HEK293 (cell line): ENCODE results near the gene RBBP8.

ENCODE experiments used
- CTCF ChIA-PET: fragments of 350-600 bp; formaldehyde crosslinking; extraction: SDS; loops from one replicate; lab custom pipeline; 2021; ENCODE audit warnings: antibody characterized with exemption; lab: Yijun Ruan, JAX
- POLR2A ChIA-PET: fragments of 300-600 bp; formaldehyde crosslinking; extraction: SDS; loops from one replicate; lab custom pipeline; 2020; ENCODE audit warnings: antibody characterized with exemption, inconsistent platforms; lab: Yijun Ruan, JAX
- H3K27ac ChIP-seq: fragments of 200-500 bp; sonication (Bioruptor generic); 2 replicates; pipeline ENCODE4 v1.5.1; 2014; ENCODE audit warnings: low read depth, low read length, control low read depth, inconsistent platforms; ENCODE audit errors: extremely low read depth
- H3K36me3 ChIP-seq, 2 experiments: fragments of 200-500 bp in 1 of 2; sonication (Bioruptor generic) in 1 of 2; 1 replicate in 1 of 2; 2 replicates in 1 of 2; pipeline ENCODE4 v1.5.1; 2014 to 2017; ENCODE audit warnings: inconsistent platforms in 2 of 2, low read length in 2 of 2; ENCODE audit not compliant: control insufficient read depth in 2 of 2, insufficient read depth in 1 of 2
- H3K4me1 ChIP-seq: fragments of 200-500 bp; sonication (Bioruptor generic); 2 replicates; pipeline ENCODE4 v1.5.1; 2014; ENCODE audit warnings: mild to moderate bottlenecking, low read length, inconsistent platforms; ENCODE audit not compliant: control insufficient read depth, insufficient read depth
- H3K4me3 ChIP-seq: 2 replicates; pipeline ENCODE4 v1.5.1; 2011; ENCODE audit warnings: low read depth, mild to moderate bottlenecking, control low read depth, low read length, moderate library complexity
- H3K9me3 ChIP-seq: fragments of 200-500 bp; sonication (Bioruptor generic); 2 replicates; pipeline ENCODE4 v1.5.1; 2014; ENCODE audit warnings: low read depth, low read length, inconsistent platforms; ENCODE audit not compliant: control insufficient read depth, insufficient read depth
- GLIS2 ChIP-seq: fragments of 450-650 bp; formaldehyde crosslinking; IDR thresholded peaks from 2 replicates; pipeline ENCODE4 v1.5.1; 2016; ENCODE audit warnings: missing biosample characterization, missing genetic modification characterization
- OSR2 ChIP-seq: fragments of 450-650 bp; formaldehyde crosslinking; IDR thresholded peaks from 2 replicates; pipeline ENCODE4 v1.5.1; 2016; ENCODE audit warnings: missing biosample characterization, missing genetic modification characterization
- PRDM1 ChIP-seq: fragments of 450-650 bp; formaldehyde crosslinking; IDR thresholded peaks from 2 replicates; pipeline ENCODE4; 2016; ENCODE audit warnings: missing biosample characterization, missing genetic modification characterization
- ZEB2 ChIP-seq: fragments of 450-650 bp; formaldehyde crosslinking; IDR thresholded peaks from 2 replicates; pipeline ENCODE4 v1.5.1; 2016; ENCODE audit warnings: missing biosample characterization, missing genetic modification characterization
- ZNF114 ChIP-seq: fragments of 450-650 bp; formaldehyde crosslinking; IDR thresholded peaks from 2 replicates; pipeline ENCODE4 v1.5.0; 2017; ENCODE audit warnings: missing biosample characterization, missing genetic modification characterization
- ZNF2 ChIP-seq: fragments of 450-650 bp; formaldehyde crosslinking; IDR thresholded peaks from 2 replicates; pipeline ENCODE4 v1.5.1; 2016; ENCODE audit warnings: missing biosample characterization, missing genetic modification characterization
- ZNF266 ChIP-seq: fragments of 450-650 bp; formaldehyde crosslinking; IDR thresholded peaks from 2 replicates; pipeline ENCODE4 v1.5.1; 2016; ENCODE audit warnings: missing biosample characterization, missing genetic modification characterization, low read depth
- ZNF324 ChIP-seq: fragments of 450-650 bp; formaldehyde crosslinking; IDR thresholded peaks from 2 replicates; pipeline ENCODE4 v1.5.1; 2016; ENCODE audit warnings: missing biosample characterization, missing genetic modification characterization
- ZNF391 ChIP-seq: fragments of 450-650 bp; formaldehyde crosslinking; IDR thresholded peaks from 2 replicates; pipeline ENCODE4 v1.5.1; 2016; ENCODE audit warnings: low read depth, missing biosample characterization, missing genetic modification characterization, borderline replicate concordance
- ZNF48 ChIP-seq: fragments of 450-650 bp; formaldehyde crosslinking; IDR thresholded peaks from 2 replicates; pipeline ENCODE4 v1.5.1; 2016; ENCODE audit warnings: missing biosample characterization, missing genetic modification characterization
- ZNF548 ChIP-seq: fragments of 450-650 bp; formaldehyde crosslinking; IDR thresholded peaks from 2 replicates; pipeline ENCODE4 v1.5.1; 2016; ENCODE audit warnings: missing biosample characterization, missing genetic modification characterization
- ZNF549 ChIP-seq: fragments of 450-650 bp; IDR thresholded peaks from 2 replicates; pipeline ENCODE4 v1.5.1; 2018; ENCODE audit warnings: missing biosample characterization, missing genetic modification characterization, mild to moderate bottlenecking, inconsistent platforms, moderate library complexity
- ZNF596 ChIP-seq: fragments of 450-650 bp; IDR thresholded peaks from 2 replicates; pipeline ENCODE4 v1.5.0; 2018; ENCODE audit warnings: missing biosample characterization, mild to moderate bottlenecking, missing genetic modification characterization, moderate library complexity
- TF ChIP-seq, protein P1 (sequence below): fragments of 450-650 bp; formaldehyde crosslinking; IDR thresholded peaks from 2 replicates; pipeline ENCODE4 v1.5.1; 2016; ENCODE audit warnings: missing biosample characterization, missing genetic modification characterization
- TF ChIP-seq, protein P2 (sequence below): fragments of 450-650 bp; formaldehyde crosslinking; IDR thresholded peaks from 2 replicates; pipeline ENCODE4 v1.5.1; 2016; ENCODE audit warnings: missing biosample characterization, missing genetic modification characterization
- TF ChIP-seq, protein P3 (sequence below): fragments of 450-650 bp; formaldehyde crosslinking; IDR thresholded peaks from 2 replicates; pipeline ENCODE4 v1.5.1; 2016; ENCODE audit warnings: missing biosample characterization, missing genetic modification characterization
- TF ChIP-seq, protein P4 (sequence below): fragments of 450-650 bp; formaldehyde crosslinking; IDR thresholded peaks from 2 replicates; pipeline ENCODE4 v1.5.1; 2017; ENCODE audit warnings: missing biosample characterization, missing genetic modification characterization
- TF ChIP-seq, protein P5 (sequence below): fragments of 450-650 bp; formaldehyde crosslinking; IDR thresholded peaks from 2 replicates; pipeline ENCODE4 v1.5.1; 2016; ENCODE audit warnings: missing biosample characterization, missing genetic modification characterization
- TF ChIP-seq, protein P6 (sequence below): fragments of 450-650 bp; formaldehyde crosslinking; conservative IDR thresholded peaks from 2 replicates; pipeline ENCODE4 v1.5.1; 2016; ENCODE audit warnings: low read depth, missing biosample characterization, missing genetic modification characterization
- TF ChIP-seq, protein P7 (sequence below): fragments of 450-650 bp; formaldehyde crosslinking; IDR thresholded peaks from 2 replicates; pipeline ENCODE4 v1.5.1; 2016; ENCODE audit warnings: missing biosample characterization, missing genetic modification characterization, low read depth
- TF ChIP-seq, protein P8 (sequence below): fragments of 450-650 bp; formaldehyde crosslinking; IDR thresholded peaks from 2 replicates; pipeline ENCODE4 v1.5.1; 2016; ENCODE audit warnings: missing biosample characterization, missing genetic modification characterization

Gene RBBP8

DNA sequence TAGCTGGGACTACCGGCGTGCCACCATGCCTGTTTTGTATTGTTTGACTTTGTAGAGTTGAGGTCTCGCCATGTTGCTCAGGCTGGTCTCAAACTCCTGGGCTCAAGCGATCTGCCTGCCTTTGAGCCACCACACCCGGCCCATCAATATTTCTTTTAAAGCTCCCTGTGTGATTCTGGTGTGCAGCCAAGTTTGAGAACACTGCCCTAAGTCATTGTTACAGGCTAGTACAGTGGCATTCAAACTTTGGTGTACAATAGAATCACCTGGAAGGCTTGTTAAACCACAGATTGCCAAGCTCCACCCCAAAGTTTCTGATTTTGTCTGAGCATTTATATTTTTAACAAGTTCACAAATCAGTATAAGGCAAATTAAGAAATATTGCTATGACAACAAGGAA, 99.9 kb downstream of the RBBP8 start (continued):
- no peak for TF ChIP-seq PRDM1 (tag by site-specific recombination)
- TF ChIP-seq, protein P1, sequence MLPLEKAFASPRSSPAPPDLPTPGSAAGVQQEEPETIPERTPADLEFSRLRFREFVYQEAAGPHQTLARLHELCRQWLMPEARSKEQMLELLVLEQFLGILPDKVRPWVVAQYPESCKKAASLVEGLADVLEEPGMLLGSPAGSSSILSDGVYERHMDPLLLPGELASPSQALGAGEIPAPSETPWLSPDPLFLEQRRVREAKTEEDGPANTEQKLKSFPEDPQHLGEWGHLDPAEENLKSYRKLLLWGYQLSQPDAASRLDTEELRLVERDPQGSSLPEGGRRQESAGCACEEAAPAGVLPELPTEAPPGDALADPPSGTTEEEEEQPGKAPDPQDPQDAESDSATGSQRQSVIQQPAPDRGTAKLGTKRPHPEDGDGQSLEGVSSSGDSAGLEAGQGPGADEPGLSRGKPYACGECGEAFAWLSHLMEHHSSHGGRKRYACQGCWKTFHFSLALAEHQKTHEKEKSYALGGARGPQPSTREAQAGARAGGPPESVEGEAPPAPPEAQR (tag by site-specific recombination): no peak
- TF ChIP-seq ZNF596 (tag by site-specific recombination): no peak
- TF ChIP-seq ZNF548 (tag by site-specific recombination): no peak
- no peak for TF ChIP-seq ZNF2 (tag by site-specific recombination)
- no peak for TF ChIP-seq ZNF48 (tag by site-specific recombination)
- TF ChIP-seq, protein P2, sequence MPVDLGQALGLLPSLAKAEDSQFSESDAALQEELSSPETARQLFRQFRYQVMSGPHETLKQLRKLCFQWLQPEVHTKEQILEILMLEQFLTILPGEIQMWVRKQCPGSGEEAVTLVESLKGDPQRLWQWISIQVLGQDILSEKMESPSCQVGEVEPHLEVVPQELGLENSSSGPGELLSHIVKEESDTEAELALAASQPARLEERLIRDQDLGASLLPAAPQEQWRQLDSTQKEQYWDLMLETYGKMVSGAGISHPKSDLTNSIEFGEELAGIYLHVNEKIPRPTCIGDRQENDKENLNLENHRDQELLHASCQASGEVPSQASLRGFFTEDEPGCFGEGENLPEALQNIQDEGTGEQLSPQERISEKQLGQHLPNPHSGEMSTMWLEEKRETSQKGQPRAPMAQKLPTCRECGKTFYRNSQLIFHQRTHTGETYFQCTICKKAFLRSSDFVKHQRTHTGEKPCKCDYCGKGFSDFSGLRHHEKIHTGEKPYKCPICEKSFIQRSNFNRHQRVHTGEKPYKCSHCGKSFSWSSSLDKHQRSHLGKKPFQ (tag by site-specific recombination): no peak

DNA sequence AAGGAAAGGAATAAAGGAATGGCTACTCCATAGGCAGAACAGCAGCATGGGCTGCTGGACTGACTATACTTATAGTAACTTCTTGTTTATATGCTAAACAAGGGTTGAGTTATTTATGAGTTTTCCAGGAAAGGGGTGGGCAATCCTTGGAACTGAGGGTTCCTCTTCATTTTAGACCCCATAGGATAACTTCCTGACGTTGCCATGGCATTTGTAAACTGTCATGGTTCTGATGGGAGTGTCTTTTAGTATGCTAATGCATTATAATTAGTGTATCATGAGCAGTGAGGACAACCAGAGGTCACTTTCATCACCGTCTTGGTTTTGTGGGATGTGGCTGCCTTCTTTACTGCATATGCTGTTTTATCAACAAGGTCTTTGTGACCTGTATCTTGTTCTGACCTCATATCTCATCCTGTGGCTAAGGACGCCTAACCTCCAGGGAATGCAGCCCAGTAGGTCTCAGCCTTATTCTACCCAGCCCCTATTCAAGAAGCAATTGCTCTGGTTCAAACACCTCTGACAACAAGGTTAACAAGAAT, 103.6 kb downstream of the RBBP8 start:
- CTCF ChIA-PET: interaction anchor here (1.1 kb wide), 1 partner anchor 8 kb away, joined by 3 read pairs; no protein-coding TSS in a partner anchor
- H3K4me3 ChIP-seq: no peak overlapping the region
- TF ChIP-seq, protein P3, sequence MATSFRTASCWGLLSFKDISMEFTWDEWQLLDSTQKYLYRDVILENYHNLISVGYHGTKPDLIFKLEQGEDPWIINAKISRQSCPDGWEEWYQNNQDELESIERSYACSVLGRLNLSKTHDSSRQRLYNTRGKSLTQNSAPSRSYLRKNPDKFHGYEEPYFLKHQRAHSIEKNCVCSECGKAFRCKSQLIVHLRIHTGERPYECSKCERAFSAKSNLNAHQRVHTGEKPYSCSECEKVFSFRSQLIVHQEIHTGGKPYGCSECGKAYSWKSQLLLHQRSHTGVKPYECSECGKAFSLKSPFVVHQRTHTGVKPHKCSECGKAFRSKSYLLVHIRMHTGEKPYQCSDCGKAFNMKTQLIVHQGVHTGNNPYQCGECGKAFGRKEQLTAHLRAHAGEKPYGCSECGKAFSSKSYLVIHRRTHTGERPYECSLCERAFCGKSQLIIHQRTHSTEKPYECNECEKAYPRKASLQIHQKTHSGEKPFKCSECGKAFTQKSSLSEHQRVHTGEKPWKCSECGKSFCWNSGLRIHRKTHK (tag by site-specific recombination): no peak
- TF ChIP-seq, protein P4, sequence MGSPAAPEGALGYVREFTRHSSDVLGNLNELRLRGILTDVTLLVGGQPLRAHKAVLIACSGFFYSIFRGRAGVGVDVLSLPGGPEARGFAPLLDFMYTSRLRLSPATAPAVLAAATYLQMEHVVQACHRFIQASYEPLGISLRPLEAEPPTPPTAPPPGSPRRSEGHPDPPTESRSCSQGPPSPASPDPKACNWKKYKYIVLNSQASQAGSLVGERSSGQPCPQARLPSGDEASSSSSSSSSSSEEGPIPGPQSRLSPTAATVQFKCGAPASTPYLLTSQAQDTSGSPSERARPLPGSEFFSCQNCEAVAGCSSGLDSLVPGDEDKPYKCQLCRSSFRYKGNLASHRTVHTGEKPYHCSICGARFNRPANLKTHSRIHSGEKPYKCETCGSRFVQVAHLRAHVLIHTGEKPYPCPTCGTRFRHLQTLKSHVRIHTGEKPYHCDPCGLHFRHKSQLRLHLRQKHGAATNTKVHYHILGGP (tag by site-specific recombination): no peak
- TF ChIP-seq OSR2 (tag by site-specific recombination) (no peak), ZNF114 (tag by site-specific recombination) (no peak), GLIS2 (tag by site-specific recombination) (no peak), ZEB2 (no peak), ZNF549 (tag by site-specific recombination) (no peak), ZNF324 (tag by site-specific recombination) (no peak), ZNF391 (no peak), ZNF266 (tag by site-specific recombination) (no peak)
- TF ChIP-seq, protein P5, sequence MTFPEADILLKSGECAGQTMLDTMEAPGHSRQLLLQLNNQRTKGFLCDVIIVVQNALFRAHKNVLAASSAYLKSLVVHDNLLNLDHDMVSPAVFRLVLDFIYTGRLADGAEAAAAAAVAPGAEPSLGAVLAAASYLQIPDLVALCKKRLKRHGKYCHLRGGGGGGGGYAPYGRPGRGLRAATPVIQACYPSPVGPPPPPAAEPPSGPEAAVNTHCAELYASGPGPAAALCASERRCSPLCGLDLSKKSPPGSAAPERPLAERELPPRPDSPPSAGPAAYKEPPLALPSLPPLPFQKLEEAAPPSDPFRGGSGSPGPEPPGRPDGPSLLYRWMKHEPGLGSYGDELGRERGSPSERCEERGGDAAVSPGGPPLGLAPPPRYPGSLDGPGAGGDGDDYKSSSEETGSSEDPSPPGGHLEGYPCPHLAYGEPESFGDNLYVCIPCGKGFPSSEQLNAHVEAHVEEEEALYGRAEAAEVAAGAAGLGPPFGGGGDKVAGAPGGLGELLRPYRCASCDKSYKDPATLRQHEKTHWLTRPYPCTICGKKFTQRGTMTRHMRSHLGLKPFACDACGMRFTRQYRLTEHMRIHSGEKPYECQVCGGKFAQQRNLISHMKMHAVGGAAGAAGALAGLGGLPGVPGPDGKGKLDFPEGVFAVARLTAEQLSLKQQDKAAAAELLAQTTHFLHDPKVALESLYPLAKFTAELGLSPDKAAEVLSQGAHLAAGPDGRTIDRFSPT: no peak
- TF ChIP-seq, protein P6, sequence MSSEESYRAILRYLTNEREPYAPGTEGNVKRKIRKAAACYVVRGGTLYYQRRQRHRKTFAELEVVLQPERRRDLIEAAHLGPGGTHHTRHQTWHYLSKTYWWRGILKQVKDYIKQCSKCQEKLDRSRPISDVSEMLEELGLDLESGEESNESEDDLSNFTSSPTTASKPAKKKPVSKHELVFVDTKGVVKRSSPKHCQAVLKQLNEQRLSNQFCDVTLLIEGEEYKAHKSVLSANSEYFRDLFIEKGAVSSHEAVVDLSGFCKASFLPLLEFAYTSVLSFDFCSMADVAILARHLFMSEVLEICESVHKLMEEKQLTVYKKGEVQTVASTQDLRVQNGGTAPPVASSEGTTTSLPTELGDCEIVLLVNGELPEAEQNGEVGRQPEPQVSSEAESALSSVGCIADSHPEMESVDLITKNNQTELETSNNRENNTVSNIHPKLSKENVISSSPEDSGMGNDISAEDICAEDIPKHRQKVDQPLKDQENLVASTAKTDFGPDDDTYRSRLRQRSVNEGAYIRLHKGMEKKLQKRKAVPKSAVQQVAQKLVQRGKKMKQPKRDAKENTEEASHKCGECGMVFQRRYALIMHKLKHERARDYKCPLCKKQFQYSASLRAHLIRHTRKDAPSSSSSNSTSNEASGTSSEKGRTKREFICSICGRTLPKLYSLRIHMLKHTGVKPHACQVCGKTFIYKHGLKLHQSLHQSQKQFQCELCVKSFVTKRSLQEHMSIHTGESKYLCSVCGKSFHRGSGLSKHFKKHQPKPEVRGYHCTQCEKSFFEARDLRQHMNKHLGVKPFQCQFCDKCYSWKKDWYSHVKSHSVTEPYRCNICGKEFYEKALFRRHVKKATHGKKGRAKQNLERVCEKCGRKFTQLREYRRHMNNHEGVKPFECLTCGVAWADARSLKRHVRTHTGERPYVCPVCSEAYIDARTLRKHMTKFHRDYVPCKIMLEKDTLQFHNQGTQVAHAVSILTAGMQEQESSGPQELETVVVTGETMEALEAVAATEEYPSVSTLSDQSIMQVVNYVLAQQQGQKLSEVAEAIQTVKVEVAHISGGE (tag by site-specific recombination): no peak
- TF ChIP-seq, protein P7, sequence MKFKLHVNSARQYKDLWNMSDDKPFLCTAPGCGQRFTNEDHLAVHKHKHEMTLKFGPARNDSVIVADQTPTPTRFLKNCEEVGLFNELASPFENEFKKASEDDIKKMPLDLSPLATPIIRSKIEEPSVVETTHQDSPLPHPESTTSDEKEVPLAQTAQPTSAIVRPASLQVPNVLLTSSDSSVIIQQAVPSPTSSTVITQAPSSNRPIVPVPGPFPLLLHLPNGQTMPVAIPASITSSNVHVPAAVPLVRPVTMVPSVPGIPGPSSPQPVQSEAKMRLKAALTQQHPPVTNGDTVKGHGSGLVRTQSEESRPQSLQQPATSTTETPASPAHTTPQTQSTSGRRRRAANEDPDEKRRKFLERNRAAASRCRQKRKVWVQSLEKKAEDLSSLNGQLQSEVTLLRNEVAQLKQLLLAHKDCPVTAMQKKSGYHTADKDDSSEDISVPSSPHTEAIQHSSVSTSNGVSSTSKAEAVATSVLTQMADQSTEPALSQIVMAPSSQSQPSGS (tag by site-specific recombination): no peak
- TF ChIP-seq, protein P8, sequence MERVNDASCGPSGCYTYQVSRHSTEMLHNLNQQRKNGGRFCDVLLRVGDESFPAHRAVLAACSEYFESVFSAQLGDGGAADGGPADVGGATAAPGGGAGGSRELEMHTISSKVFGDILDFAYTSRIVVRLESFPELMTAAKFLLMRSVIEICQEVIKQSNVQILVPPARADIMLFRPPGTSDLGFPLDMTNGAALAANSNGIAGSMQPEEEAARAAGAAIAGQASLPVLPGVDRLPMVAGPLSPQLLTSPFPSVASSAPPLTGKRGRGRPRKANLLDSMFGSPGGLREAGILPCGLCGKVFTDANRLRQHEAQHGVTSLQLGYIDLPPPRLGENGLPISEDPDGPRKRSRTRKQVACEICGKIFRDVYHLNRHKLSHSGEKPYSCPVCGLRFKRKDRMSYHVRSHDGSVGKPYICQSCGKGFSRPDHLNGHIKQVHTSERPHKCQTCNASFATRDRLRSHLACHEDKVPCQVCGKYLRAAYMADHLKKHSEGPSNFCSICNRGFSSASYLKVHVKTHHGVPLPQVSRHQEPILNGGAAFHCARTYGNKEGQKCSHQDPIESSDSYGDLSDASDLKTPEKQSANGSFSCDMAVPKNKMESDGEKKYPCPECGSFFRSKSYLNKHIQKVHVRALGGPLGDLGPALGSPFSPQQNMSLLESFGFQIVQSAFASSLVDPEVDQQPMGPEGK (tag by site-specific recombination): no peak

More for the DNA sequence above, 103.6 kb downstream of the RBBP8 start:
- no peaks in the 10 kb centered on the region for H3K36me3 ChIP-seq
- H3K27ac ChIP-seq: no peak overlapping the region
- no peaks in the 10 kb centered on the region for H3K4me1 ChIP-seq
- H3K9me3 ChIP-seq: no peaks in the 10 kb centered on the region
- POLR2A ChIA-PET: no interaction called here
